Gastrocnemius medialis (tissue), 4 donors: ENCODE measurements around the gene MOGAT3. TPM values are rescaled to one million over a fixed set of nuclear protein-coding genes. Genes with fewer than 3 reads are reported as not detected.
"Not testable (repeated sequence)": the region's sequence is repeated elsewhere in the genome, so short reads cannot be mapped to it uniquely, and the experiment has no call there.

Experiments used
- ATAC-seq, 2 donors: fragments of 150-250 bp; one replicate each; pipeline ENCODE4 v1.9.1; 2016
- DNase-seq, 2 donors: peaks; one replicate each; pipeline ENCODE4 v3.0.0-alpha.2; 2019
- H3K27ac ChIP-seq, 4 donors: fragments of 200-600 bp; sonication (generic); 1 replicate in 1 of 4; 2 replicates in 3 of 4; pipeline ENCODE4 v1.5.1; 2016 to 2018; ENCODE audit warnings: mild to moderate bottlenecking in 2 of 4, moderate library complexity in 1 of 4
- H3K27me3 ChIP-seq, 3 donors: fragments of 200-600 bp; sonication (generic) in 2 of 3; 1 replicate in 1 of 3; 2 replicates in 2 of 3; pipeline versions ENCODE4 v1.5.1 to v1.6.0; 2016 to 2019; ENCODE audit warnings: mild to moderate bottlenecking in 1 of 3, moderate library complexity in 1 of 3
- H3K36me3 ChIP-seq, 2 donors: fragments of 200-600 bp; sonication (generic) in 1 of 2; one replicate each; pipeline ENCODE4 v1.5.1; 2017 to 2018
- H3K4me1 ChIP-seq, 2 donors: fragments of 200-600 bp; sonication (generic) in 1 of 2; one replicate each; pipeline ENCODE4 v1.5.1; 2016 to 2017; ENCODE audit warnings: mild to moderate bottlenecking in 2 of 2
- H3K4me3 ChIP-seq, 4 donors: fragments of 200-600 bp; sonication (generic) in 3 of 4; 1 replicate in 1 of 4; 2 replicates in 3 of 4; pipeline ENCODE4 v1.5.1; 2016 to 2019; ENCODE audit warnings: mild to moderate bottlenecking in 2 of 4
- H3K9me3 ChIP-seq, 3 donors: fragments of 200-600 bp; sonication (generic) in 2 of 3; 1 replicate in 1 of 3; 2 replicates in 2 of 3; pipeline ENCODE4 v1.5.1; 2016 to 2019
- POLR2A ChIP-seq, 2 donors: fragments of 450-650 bp; IDR thresholded peaks; one replicate each; pipeline ENCODE4 v1.6.1; 2017; ENCODE audit warnings: antibody characterized with exemption in 2 of 2, mild to moderate bottlenecking in 2 of 2, moderate library complexity in 2 of 2
- in situ Hi-C, 4 donors: fragments of 200-750 bp; cut with MboI; loops; one replicate each; pipeline versions ENCODE4 v1.15.0 to v1.8.0; 2017; ENCODE audit warnings: low sequenced_read_pairs in 4 of 4
- intact Hi-C: fragments of 100-400 bp; cut with DNase I; formaldehyde crosslinking; loops from one replicate; pipeline ENCODE4 v1.15.1; 2023; ENCODE audit warnings: low total_unique reads
- total RNA-seq, 4 donors: library from RNA; depleted of rRNA; stranded (reverse); fragments of >200 nt; gene quantifications; one replicate each; pipeline versions ENCODE4 v1.1.0 to v1.2.3, GENCODE V29; 2016
- TF ChIP-seq, protein P1 (sequence below), 5 experiments: fragments of 450-650 bp in 3 of 5; fragments of 200-600 bp in 2 of 5; sonication (generic) in 2 of 5; IDR thresholded peaks in 4 of 5; conservative IDR thresholded peaks in 1 of 5; 1 replicate in 4 of 5; 2 replicates in 1 of 5; pipeline ENCODE4 v1.5.1; 2016 to 2019; ENCODE audit warnings: antibody characterized with exemption in 5 of 5, mild to moderate bottlenecking in 3 of 5, moderate library complexity in 3 of 5

MOGAT3 gene
- total RNA-seq, 4 donors from 2014 or later = not detected

DNA sequence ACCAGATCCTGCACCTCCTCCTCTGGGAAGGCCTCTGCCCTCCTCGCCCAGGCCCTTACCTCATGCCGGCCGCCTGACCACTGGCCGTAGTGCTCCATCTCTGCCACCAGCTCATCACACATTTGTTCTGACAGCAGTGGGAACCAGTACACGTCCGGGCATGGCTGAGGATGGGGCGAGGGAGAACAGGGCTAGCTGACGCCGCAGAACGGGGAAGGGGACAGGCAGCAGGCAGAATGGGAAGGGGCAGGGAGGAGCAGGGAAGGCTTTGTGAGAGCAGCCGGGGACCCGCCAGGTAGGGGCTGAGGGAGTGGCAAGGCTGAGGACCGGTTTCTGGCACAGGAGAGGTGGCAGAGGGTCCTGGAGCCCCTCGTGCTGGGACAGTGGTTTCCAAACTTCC, 8.0 kb upstream of the MOGAT3 start:
- Histone ChIP-seq H3K27me3 (peaks cover 0 to 3% (median 0%) of the 10 kb centered on the region in 3 donors), H3K9me3 (no peaks in the 10 kb centered on the region), H3K36me3 (peaks cover 0 to 43% of the 10 kb centered on the region in 2 donors), H3K4me1 (no peaks in the 10 kb centered on the region), H3K4me3 (no peak overlapping the region), H3K27ac (no peak overlapping the region)
- DNase-seq = no peak
- ATAC-seq = no peak
- in situ Hi-C loops = no loop called here
- intact Hi-C loops = no loop called here
- TF ChIP-seq, protein P1, sequence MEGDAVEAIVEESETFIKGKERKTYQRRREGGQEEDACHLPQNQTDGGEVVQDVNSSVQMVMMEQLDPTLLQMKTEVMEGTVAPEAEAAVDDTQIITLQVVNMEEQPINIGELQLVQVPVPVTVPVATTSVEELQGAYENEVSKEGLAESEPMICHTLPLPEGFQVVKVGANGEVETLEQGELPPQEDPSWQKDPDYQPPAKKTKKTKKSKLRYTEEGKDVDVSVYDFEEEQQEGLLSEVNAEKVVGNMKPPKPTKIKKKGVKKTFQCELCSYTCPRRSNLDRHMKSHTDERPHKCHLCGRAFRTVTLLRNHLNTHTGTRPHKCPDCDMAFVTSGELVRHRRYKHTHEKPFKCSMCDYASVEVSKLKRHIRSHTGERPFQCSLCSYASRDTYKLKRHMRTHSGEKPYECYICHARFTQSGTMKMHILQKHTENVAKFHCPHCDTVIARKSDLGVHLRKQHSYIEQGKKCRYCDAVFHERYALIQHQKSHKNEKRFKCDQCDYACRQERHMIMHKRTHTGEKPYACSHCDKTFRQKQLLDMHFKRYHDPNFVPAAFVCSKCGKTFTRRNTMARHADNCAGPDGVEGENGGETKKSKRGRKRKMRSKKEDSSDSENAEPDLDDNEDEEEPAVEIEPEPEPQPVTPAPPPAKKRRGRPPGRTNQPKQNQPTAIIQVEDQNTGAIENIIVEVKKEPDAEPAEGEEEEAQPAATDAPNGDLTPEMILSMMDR (IDR thresholded peaks at IDR 0.05 in 4 of 5, conservative IDR thresholded peaks at IDR 0.05 in 1 of 5) = no peak
- TF ChIP-seq POLR2A (IDR thresholded peaks at IDR 0.05) = no peak

GRCh38 chr7:101207459-101207858, 6.6 kb upstream of the MOGAT3 start:
- no peak overlapping the region for H3K4me3 ChIP-seq
- peaks cover 0 to 39% of the 10 kb centered on the region in 2 donors for H3K36me3 ChIP-seq
- intact Hi-C loops = no loop called here
- TF ChIP-seq, protein P1 (IDR thresholded peaks at IDR 0.05 in 4 of 5, conservative IDR thresholded peaks at IDR 0.05 in 1 of 5) = no peak
- no peak for TF ChIP-seq POLR2A (IDR thresholded peaks at IDR 0.05)
- ATAC-seq (no peak), DNase-seq (no peak)
- H3K9me3 ChIP-seq = no peaks in the 10 kb centered on the region
- H3K4me1 ChIP-seq = no peaks in the 10 kb centered on the region
- in situ Hi-C loops = no loop called here
- H3K27me3 ChIP-seq = peaks cover 10 to 12% (median 10%) of the 10 kb centered on the region in 3 donors
- H3K27ac ChIP-seq = no peak overlapping the region

DNA sequence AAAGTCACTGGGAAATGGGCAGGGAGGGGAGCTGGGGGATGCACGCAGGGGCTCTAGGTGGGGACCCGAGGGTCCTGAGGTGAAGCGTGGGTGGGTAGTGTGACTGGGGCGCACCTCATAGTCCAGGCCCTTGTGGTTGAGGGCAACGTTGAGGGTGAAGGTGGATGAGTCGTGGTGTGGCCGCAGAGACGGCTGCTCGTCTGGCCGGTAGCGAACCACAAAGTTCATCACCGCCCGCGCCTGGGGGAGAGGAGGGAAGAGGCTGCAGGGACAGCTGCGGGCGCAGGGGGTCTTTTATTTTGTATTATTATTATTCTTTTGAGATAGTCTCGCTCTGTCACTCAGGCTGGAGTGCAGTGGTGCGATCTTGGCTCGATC, 5.8 kb upstream of the MOGAT3 start:
- Histone ChIP-seq H3K27ac (no peak overlapping the region), H3K27me3 (peaks cover 18 to 20% (median 18%) of the 10 kb centered on the region in 3 donors), H3K36me3 (peaks cover 0 to 31% of the 10 kb centered on the region in 2 donors), H3K4me3 (no peak overlapping the region), H3K9me3 (no peaks in the 10 kb centered on the region), H3K4me1 (peaks cover 0 to 5% of the 10 kb centered on the region in 2 donors)
- no peak for DNase-seq
- in situ Hi-C loops = no loop called here
- intact Hi-C loops = no loop called here
- no peak for TF ChIP-seq POLR2A (IDR thresholded peaks at IDR 0.05)
- TF ChIP-seq, protein P1 (IDR thresholded peaks at IDR 0.05 in 4 of 5, conservative IDR thresholded peaks at IDR 0.05 in 1 of 5) = no peak
- no peak for ATAC-seq

DNA sequence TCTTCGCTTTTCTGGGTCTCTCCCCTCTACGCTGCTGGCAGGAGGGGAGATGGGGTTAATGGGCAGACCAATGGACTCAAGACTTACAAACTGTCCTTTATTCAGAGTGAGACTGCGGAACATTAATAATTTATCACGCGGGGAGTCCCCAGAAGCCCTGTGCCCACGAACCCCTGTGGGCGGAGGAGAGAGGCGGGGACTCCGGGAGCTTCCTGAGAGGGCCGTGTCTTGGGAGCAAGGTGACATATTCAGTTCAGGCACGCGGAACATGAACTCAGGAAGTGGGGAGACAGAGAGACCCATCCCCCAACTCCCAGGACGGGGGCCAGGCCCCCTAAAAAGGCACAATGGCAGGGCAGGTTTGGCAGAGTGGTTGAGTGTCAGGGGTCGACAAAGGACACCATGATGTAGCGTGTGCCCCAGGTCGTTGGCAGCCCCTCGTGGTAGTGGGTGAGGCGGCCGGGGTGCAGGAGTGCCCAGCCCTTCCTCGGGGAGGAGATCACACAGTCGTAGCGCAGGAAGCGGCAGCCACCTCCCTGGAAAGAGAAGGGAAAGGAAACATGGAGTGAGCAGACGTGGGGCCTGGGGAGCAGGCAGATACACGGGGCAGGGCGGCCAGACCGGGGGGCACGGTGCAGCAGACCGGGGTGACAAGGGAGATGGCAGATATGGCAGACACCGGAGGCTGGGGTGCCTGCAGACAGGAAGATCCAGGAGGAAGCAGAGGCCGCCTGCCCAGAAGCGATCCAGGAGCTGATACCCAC, 5.2 kb upstream of the MOGAT3 start:
- no peak for DNase-seq

DNA sequence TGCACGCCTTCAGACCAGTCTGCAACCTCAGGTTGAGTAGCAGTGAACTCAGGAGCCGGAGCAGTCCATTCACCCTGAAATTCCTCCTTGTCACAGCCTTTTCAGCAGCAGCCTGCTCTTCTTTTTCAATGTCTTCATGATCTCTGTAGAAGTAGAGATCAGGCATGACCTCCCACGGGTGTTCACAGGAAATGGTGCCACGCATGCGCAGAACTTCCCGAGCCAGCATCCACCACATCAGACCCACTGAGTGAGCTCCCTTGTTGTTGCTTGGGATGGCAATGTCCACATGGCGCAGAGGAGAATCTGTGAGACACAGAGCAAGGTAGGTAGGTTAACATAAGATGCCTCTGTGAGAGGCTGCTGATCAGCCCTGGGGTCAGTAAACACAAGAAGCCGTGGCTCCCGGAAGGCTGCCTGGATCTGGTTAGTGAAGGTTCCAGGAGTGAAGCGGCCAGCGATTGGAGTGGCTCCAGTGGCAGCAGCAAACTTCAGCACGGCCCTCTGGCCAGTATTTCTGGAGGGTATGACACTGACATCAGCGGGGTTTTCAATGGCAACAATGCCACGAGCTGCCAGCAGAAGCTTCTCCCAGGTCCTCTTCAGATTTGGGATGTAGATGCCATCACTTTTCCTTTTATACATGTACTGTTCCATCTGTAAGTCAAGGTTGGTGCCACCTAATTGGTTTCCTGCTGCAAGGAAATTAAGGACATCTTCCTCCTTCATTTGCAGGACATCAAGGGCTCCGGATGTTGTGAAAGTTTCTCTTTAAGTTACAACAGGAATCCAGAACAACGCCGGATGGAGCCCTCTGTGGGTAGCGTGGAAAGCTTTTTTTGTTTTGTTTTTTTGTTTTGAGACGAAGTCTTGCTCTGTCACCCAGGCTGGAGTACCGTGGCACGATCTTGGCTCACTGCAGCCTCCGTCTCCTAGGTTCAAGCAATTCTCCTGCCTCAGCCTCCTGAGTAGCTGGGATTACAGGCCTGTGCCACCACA, 3.2 kb upstream of the MOGAT3 start:
- H3K4me3 ChIP-seq, H3K27ac ChIP-seq, H3K4me1 ChIP-seq, ATAC-seq, in situ Hi-C loops, intact Hi-C loops, DNase-seq, H3K9me3 ChIP-seq: not testable (repeated sequence)
- H3K27me3 ChIP-seq = peaks cover 36 to 41% (median 37%) of the 10 kb centered on the region in 3 donors
- H3K36me3 ChIP-seq = peaks cover 0 to 10% of the 10 kb centered on the region in 2 donors

More for the DNA sequence above, 5.2 kb upstream of the MOGAT3 start:
- H3K4me1 ChIP-seq = peaks cover 0 to 7% of the 10 kb centered on the region in 2 donors
- TF ChIP-seq, protein P1 (IDR thresholded peaks at IDR 0.05 in 4 of 5, conservative IDR thresholded peaks at IDR 0.05 in 1 of 5) = no peak
- TF ChIP-seq POLR2A (IDR thresholded peaks at IDR 0.05) = no peak
- H3K4me3 ChIP-seq = no peak overlapping the region
- H3K9me3 ChIP-seq = no peaks in the 10 kb centered on the region
- ATAC-seq = no peak
- H3K27me3 ChIP-seq = peaks cover 23 to 26% (median 23%) of the 10 kb centered on the region in 3 donors
- intact Hi-C loops (no loop called here), in situ Hi-C loops (no loop called here)
- H3K27ac ChIP-seq = no peak overlapping the region
- H3K36me3 ChIP-seq = peaks cover 0 to 25% of the 10 kb centered on the region in 2 donors
